ENCODE measurements around the gene UTP3.
"Not testable (repeated sequence)": the region's sequence is repeated elsewhere in the genome, so short reads cannot be mapped to it uniquely, and the experiment has no call there.

DNA sequence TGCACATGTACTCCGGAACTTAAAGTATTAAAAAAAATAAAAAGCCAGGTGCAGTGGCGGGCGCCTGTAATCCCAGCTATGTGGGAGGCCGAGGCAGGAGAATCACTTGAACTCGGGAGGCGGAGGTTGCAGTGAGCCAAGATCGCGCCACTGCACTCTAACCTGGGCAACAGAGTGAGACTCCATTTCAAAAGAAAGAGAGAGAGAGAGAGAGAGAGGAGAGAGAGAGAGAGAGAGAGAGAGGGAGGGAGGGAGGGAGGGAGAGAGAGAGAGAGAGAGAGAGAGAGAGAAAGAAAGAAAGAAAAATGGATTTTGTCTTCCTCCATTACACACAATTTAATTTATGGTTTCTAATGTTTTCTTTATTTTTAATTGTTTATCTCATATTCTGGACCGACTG lies 44.5 kb downstream of the UTP3 start:
- not testable (repeated sequence) for TF ChIP-seq POLR2AphosphoS5 (IDR thresholded peaks at IDR 0.05; ENCODE audit: insufficient read depth in 1 of 2, low read depth in 1 of 2); CTCF (IDR thresholded peaks at IDR 0.05)
